GM12872 (cell line): Measurements from ENCODE around the gene KLRF2.

Experiments
- CTCF ChIP-seq: IDR thresholded peaks from 3 replicates; pipeline ENCODE4 v1.5.1; 2011; ENCODE audit warnings: low read depth, mild to moderate bottlenecking, low read length, moderate library complexity; ENCODE audit not compliant: insufficient read depth

KLRF2 gene

DNA sequence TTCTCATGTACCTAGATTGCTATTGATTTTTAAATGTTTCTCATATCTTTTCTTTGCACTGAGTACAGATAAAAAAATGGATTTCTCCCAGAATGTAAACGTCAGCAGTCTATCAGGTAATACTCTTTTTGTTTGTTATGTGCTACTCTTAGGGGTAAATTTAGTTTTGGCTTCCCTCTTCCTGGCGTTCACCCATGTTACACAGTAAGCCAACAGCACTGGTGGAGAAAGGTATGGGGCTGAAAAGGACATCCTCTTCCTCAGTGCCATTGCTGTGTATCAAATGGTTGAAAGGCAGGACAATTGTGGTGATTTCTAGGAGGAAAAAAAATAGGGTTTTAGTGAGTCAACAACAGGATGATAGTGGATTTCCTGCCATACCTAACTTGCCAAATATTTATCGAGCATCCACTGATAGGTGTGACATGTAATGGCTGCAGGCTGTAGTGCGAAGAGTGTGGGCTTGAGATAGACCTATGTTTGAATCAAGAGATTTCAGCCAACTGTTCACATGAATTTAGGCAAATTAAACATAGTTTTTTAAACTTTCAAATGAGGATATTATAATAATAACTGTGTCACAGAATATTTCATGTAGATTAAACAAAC is 7.5 kb downstream of the KLRF2 start:
- TF ChIP-seq CTCF = no peak

DNA sequence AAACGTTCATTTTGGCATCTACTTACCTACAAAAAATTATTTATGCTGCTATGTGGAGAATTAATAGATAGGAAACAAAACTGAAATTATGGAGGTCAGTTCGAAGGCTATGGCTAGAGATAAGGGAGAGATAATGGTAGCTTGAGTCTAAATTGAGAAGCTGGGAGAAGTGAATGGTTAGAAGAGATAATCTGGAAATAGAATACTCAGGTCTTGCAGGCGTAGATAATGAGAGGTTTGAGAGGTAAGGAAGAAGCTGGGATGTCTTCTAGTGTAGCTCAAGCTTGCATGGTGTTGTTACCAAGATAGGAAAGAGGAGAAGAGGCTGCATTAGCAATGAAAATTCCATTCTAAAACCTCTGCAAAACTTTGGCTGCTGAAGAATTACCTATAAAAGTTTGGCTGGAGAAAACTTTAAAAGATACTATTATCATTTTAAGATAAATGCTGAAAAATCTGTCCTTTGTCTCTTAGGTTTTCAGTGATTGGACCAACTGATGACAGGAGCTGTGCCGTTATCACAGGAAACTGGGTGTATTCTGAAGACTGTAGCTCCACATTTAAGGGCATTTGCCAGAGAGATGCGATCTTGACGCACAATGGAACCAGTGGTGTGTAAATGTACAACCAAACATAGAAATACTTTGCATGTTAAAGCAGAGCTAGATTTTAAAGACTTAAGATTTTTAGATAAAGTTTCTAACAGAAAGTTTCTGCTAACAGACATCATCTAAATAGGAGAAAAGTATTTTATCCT is 14.1 kb downstream of the KLRF2 start:
- no peak for TF ChIP-seq CTCF

GRCh38 chr12:9897535-9897934 is 16.2 kb downstream of the KLRF2 start:
- TF ChIP-seq CTCF = no peak

- no peak for TF ChIP-seq CTCF
These were observed 17.9 kb downstream of the KLRF2 start for GRCh38 chr12:9899209-9899608.

GRCh38 chr12:9900930-9901329 is 19.6 kb downstream of the KLRF2 start:
- no peak for TF ChIP-seq CTCF

DNA sequence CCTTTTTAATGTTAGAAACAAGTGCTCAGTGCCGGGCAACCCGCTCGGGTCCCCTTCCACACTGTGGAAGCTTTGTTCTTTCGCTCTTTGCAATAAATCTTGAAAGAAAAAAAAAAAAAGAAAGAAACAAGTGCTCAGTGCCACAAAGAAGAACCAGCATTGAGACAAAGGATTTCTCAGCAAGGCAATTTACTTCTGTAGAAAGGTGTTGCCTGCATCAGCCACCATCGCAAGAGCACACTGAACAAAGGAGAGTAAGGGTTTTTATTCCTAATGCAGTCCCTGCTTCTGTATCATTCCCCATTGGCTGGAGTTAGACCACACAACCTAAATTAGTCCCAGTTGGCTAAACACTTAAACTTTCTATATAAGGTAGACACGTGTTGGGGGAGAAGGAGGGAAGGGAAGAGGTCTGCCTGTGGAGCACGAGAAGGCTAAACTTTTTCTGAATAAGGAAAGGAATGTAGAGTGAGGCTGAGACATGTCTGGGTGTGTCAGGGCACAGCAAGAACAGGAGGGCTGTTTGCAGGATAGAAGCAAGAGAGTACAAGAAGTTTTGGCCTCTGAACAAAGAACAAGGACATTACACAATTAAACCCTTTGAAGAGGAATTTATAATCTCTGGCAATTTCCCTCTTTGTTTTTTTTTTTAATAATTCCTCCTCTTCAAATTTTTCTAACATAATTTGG is 21.4 kb downstream of the KLRF2 start:
- no peak for TF ChIP-seq CTCF

- TF ChIP-seq CTCF = no peak
These were observed 25.6 kb downstream of the KLRF2 start for GRCh38 chr12:9906873-9907272.
